LHCN-M2 (cell line): Measurements from ENCODE around the gene SYCP3. TPM values are rescaled to one million over a fixed set of nuclear protein-coding genes. Genes with fewer than 3 reads are reported as not detected.
A peak's percentile ranks its signal among the peaks of the same experiment; 100 is the strongest.

ENCODE experiments used
- DNase-seq: peaks from one replicate; pipeline ENCODE4 v3.0.0-alpha.2; 2012; ENCODE audit warnings: low read depth
- polyA plus RNA-seq: library from polyadenylated mRNA; unstranded; fragments of >200 nt; gene quantifications from one replicate; pipeline ENCODE4 v1.2.1, GENCODE V29; 2012; ENCODE audit warnings: missing spikeins
- total RNA-seq: library from RNA; depleted of rRNA; stranded (reverse); fragments of >200 nt; gene quantifications from 2 replicates; pipeline ENCODE4 v1.2.3, GENCODE V29; 2014; rRNA removed

SYCP3 gene
- 0.34 TPM in 1 of 2 replicates, not detected in the other for total RNA-seq
- 0.05 TPM for polyA plus RNA-seq

DNA sequence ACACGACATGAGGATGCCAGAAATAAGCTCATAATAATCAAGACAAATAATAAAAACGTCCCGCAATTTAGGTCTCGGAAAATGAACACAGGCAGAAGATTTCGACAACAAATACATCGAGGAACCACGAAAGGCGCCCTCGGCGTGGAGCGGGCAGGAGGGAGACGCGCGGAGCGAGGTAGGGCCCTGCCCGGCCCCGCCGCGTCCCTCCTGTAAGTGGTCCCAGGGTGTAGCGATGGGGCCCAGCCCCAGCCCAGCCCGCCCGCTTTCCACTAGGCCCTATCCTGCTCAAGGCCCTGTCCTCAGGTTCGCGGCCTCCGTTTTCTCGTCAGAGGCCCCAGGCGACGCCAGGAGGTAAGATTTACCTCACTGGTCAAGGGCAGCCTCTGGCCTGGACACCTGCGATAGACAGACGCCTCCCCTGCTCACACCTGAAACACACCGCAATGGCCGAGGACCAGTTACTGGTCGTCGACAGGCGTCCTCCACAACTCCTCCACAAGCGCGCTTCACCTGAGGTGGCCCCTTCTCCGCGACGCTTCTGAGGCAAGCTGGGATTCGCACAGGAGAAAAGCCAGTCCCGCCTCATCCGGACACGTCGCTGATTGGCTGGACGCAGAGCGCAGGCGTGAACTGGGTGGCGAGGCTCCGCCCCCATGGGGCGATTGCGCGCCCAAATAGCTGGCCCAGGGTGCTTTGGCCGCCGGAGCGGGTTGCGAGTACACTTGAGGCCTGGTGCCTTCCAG lies at the start of gene SYCP3:
Gene SYCP3, minus strand, starts transcription at position 543 of the 746 bp plus-strand sequence. CDS start 1,527 bp downstream, outside the sequence.
- no peak for DNase-seq

DNA sequence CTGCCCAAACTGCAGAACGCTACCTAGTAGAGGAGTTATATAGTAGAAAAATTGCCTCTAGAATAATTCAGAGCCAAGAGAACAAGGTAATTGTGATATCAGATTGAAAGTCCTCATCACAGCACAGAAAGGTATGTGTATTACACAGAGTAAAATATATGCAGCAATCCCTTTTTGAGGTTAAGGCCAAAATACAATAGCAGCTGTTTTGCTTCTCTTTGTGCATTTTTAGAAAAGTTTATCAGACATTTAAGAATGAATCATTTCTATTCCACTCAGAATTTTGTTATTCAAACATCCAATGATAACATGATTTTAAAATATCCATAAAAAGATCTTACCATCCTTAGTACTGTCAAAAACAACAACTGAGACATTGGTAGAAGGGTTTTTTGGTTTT lies 46.4 kb upstream of the SYCP3 start:
- DNase-seq: no peak

DNA sequence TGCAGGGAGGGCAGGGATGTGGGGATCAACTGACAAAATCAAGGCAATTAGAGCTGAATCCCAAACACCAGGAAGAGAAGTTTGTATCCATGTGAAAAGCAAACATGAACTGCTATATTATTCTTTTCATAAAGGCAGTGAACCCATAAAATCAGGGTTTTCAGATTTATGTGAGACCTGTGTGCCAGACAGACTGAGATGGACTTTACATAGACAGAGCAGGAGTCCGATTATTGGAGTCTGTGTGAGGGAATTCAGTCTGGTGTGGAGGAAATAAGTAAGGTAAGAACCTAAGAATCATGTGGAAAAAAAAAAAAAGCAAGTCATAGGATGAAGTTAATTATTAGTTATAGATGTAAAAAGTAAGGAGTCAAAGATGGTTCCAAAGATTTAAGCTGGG lies 45.1 kb upstream of the SYCP3 start:
- no peak for DNase-seq

DNA sequence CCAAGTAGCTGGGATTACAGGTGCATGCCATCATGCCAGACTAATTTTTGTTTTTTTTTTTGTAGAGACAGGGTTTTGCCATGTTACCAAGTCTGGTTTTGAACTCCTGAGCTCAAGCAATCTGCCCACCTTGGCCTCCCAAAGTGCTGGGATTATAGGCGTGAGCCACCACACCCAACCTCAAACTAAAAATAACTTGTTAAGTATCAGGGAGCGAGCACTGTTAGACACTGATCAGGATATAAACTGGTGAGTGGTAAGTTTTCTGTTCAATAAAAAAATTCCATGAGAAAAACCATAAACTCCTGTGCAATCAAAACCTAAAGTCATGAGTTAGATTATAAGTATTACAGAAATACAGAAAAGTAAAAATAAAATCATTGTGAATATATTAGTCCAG lies 44.6 kb upstream of the SYCP3 start:
- no peak for DNase-seq

DNA sequence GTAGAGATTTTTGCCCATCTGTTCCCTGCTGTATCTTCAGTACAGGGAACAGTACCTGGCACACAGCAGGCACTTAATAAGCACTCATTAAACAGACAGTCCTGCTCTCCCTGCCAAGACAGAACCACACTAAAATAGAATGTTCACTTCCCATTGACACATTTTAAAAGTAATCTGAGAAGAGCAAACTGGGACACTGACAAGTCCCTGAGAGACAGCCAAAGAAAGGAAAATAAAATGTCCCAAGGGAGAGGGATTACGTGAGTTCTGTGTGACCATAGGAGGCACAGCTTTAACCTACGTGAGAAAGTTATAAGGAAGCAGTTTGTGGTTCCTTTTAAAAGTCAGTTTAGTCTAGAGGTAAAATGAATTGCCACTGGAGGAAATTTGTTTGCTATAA lies 43.9 kb upstream of the SYCP3 start:
- DNase-seq: no peak

DNA sequence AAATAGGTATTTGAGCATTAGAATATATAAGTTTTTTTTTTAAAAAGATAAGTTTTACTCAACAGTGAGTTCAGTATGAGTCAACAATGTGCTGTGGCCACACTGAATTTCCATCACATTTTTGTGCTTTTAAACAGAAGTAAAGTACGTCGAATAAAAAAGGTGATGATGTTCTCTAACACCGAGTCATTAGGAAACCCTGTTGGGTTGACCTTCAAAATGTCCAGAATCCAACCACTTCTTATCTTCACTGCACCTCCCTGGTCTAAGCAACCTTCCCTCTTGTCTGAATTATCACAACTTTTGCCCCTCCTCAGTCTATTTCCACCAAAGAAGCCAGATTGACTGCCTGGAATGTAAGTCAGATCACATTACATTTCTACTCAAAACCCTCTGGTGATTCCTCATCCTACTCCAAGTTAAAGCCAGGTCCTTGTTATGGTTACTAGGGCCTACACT lies 43.0 kb upstream of the SYCP3 start:
- peak; percentile 36 for DNase-seq

DNA sequence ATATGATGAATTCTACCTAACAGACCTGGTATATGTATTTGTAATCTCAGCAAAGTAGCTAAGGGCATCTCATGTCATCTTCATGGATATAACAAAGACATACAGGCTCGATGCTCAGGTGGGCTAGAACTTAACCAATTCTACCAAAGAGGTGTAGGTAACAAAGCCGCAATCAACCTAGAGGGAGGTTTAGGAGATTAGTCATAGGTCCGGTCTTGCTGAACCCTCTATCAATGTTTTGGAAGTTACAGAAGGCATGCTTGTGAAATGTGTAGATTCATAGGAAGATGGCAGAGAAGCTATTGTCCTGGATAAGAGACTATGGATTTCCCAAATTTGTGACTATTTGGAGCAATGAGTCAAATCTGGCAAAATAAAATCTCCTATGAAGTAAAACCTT lies 42.6 kb upstream of the SYCP3 start:
- DNase-seq: no peak

DNA sequence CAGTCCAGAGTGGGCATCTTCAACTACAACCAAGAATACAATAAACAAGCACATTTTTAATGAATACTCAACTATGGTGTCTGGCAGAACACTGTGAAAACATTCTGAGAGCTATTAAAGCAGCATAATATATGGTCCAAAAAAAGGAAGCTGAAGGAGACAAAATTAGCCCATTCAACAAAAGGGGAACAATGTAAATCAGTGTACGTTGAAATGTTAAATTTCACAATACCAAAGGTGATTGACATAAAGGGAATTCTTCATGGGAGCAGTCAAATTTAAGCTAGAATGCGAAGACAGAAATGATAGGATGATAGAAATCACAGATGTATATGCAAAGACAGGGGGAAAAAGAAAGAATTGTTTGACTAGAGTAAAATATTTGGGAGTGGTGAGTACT lies 41.3 kb upstream of the SYCP3 start:
- DNase-seq: no peak

DNA sequence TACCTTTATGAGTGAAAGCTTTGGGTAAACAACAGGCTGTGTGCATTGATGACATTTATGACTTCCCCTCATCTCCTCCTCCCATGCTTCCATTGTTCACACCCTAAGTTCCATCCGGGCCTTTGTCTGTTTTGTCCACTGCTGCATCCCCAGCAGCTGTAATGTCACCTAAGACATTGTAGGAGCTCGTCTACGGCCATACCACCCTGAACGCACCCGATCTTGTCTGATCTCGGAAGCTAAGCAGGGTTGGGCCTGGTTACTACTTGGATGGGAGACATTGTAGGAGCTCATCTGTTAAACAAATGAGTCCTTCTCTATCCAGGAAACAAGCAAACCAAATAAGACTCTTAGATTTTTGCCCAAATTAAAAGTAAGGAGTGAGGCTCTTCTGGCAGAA lies 40.4 kb upstream of the SYCP3 start:
- DNase-seq: no peak

DNA sequence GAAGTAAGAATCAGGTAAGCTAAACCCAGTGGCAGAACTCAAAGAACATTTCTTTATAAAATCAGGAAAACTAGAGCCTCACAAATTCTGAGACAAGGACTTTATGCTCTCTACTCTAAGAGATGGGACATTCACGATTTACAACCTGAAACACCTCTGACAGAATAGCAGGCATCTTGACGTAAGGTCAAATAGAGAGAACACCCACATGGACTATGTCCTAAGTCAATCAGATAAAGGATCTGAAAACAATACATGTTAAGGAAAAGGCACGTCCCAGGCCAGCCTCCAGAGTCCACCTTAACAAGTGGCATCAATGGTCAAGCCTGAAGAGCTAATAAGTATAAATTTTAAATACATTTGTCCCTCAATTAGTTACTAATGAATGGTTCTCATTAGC lies 39.9 kb upstream of the SYCP3 start:
- no peak for DNase-seq

DNA sequence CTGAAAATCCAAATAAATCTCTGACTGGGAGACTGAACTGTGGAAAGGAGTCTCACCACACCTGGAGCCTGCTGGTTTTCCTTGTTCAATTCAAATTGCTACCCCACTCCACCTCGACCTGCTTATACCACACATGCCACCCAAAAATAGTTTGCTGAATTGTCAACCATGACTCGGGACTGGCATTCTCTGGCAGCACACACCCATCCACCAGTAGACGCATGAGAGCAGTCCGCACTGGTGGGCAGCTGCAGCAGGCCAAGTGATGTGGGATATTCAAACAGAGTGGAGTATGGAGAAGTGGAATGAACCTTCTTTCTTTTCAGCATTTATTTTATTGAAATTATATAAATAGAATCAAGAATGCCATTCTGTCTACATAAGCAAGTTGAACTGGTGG lies 38.7 kb upstream of the SYCP3 start:
- DNase-seq: no peak

DNA sequence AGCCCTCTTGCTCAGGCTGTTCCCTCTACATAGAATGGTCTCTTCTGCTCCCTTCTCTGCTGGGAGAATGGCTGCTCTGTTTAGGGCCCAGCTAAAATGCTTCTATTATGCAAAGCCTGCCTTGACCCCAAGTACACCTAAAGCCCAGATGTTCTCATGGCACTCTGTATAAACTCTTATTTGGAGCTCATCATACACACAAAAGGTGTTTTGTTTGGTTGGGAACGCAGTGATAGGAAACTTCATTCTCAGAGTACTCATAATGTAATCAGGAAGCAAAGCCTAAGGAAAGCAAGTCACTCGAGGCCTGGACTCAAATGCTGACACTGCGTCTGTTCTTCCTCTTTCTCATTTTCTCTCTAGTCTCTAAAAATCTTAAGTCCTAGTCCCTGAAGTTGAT lies 38.2 kb upstream of the SYCP3 start:
- DNase-seq: no peak

DNA sequence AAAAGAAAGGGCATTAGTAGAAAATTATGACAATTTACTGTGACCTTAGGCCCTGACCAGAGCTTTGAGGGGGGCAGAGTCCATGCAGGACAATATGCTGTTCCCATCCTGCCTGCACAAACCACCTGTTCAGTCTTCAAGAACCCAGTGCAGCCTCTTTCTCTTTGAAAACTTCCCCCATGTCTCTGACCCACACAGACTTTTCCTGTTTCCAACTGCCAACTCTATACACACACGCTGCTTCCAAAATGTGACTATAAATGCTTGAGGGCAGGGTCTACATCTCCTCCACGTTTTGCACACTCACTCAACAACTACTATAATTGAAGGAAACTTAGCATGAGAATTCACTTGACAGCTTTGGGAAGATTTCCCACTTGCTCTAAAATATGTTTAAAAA lies 36.6 kb upstream of the SYCP3 start:
- DNase-seq: no peak

DNA sequence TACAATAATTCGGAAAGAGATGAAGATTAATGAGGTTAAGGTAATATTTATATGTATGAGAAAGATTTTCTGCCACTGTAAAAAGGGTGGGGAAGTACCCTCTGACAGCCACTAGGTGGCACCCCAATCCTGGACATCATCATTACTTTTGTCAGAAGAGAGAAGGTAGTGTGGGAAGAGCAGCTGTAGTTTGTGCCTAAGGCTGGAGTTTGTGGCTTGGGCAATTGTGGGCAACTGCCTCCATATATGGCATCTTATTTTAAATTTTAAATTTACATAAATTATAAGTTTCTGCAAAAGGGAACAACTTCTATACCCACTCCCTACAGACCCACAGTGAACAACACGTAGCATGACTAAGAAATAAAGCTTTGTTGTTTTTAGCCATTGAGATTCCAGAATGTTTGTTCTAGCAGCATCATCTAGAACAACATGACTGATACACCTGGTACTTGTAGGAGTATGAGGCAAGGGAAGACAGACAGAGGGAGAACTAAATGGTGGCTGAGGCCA lies 34.4 kb upstream of the SYCP3 start:
- DNase-seq: peak; percentile 66

DNA sequence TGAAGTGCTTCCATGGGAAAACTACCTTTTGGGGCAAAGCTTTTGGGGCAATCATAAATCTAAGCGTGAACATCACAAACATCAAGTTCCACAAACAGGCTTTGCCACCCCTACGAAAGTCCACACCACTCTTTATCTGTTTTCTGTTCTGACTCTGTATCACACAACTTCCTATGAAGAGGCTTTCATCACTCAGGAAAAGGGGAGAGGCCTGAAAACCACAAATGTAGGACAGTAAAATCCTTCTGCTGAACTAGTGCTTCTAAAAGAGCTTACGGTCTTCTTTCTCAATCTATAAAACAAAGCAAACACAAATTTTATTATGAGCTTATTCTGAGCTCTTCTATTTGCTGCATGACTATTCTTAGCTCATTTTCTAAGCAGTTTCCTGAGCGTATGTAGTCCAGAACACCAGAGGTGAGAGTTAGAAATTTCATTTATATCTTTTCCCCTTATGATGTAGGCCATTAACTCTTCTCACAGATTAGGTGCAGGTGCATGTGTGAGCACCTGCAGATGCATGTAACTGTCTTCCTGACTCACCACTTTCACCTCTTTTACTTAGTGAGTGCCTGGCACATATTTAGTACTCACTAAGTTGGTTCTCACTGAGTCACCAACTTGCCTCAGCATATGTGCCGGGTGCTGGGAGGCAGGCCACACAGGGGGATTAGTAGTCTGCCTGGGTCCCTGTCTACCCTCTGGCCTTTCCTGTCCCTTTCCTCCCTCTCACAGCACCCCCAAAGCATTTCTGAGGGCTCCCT lies 32.9 kb upstream of the SYCP3 start:
- no peak for DNase-seq

DNA sequence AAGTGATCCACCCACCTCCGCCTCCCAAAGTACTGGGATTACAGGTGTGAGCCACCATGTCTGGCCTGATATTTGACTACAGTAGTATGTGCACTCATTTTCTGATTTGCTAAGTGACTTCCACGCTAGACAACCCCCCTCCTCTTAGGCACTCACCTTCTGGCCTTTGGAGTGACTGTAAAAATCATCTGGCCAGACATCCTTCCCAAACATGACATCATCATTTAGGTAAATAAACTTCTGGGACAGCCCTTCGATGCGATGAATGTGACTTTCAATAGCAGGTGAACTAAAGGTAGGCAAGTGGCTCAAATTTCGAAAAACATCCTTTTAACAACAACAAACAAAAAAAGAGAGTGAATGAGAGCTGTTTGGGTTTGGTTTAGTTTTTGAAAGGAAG lies 30.6 kb upstream of the SYCP3 start:
- DNase-seq: no peak

DNA sequence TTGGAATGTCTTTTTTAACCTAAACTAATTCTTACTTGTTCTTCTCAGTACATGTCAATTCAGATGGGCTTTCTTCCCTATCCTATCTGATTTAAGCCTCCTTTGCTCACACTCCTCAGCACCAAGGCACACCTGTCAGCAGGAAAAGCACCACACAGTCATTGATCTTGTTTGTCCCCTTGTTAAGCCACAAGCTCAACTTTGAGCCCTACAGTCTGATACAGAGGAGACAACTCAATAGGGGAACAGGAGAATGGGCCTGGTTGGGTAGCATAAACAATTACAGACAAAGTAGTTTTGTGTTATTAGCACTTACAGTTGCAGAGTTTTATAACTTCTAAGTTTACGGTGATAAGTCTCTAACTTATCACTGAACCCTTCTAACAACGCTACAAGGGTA lies 29.5 kb upstream of the SYCP3 start:
- no peak for DNase-seq

DNA sequence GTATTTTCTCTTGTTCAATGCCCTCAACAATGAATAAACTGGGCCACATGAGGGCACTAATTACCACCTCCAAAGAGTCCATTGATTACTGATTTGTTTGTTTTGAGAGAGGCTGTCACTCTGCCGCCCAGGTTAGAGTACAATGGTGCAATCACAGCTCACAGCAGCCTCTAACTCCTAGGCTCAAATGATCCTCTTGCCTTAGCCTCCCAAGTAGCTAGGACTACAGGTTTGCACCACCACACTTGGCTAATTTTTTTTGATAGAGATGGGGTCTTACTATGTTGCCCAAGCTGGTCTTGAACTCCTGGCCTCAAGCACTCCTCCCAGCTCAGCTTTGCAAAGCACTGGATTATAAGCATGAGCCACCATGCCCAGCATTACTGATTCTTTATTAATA lies 28.3 kb upstream of the SYCP3 start:
- DNase-seq: no peak

DNA sequence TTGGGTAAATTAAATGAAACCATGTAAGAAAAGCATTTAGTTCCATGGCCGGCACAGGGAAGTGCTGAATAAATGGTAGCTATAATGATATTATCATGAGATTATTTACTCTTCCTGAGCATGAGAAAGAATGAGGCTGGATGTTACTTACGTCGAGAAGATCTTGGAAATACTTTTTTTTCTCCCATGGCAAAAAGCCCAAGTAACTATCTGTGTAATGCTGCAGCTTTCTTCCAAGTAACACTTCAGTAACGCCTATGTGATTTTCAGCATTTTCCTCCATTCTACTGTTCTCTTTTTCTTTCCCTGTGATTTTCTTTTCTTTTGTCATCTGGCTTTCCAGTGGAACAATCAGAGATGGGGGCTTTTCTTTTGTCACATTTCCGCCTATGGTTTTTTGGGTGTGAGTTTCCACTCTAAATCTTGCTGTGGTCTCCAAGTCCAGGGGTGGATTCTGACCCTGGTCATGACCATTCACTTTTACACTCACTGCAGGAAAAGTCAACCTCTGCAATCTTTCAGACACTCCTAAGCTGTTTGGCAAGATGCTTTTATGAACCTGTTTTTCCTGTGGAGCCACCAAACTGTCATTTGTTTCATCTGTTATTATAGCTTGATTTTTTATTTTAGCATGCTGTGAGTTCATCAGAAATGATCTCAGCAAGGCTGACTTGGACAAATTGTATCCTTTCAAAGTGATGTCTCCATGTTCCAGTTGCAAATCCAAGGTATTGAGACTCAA lies 25.0 kb upstream of the SYCP3 start:
- no peak for DNase-seq

DNA sequence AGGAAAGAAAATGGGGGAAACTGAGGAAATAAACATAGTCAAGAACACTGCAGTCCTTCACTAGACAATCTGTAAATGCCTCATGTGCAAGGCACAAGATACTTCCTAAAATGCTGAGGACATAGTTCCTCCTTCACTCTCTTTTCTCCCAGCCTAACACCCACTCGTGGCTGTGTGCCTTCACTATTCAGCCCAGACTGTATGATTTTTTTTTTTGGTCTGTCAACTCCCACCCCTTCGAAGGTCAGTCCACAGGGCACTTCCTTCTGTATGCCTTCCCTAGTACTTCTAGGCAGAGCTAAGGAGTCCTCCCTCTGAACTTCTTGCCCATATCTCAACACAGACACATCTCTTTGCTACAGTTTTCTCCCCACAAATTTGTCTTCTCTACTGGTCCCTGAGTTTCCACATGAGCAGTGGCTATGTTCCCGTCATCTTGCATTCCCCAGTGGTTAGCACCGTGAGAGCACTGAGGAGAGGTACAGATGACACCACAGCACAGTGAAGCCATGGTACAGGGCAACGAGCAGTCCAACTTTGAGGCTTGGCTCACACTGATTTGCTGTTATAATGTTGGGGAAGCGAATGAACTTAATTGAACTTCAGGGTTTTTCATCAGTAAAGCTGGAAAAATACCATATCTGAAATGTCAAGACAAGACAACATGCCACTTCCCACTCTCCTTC lies 24.1 kb upstream of the SYCP3 start:
- DNase-seq: no peak

DNA sequence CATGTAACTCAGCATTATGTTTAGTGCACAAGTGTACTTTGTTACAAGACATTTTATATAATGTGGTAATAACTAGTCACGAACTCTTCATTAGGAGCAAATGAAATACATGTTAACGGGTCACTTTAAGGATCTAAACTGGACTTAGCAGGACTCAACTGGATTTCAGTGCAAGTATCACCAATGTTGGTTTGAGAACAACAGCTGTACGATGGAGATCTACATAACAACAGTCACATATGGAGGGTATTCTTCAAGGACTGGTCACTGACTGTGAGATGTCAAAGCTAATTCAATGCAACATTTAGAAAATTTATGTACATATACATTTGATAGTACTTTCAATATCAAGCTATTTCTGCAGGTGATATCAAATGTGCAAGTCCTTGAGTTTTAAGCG lies 22.5 kb upstream of the SYCP3 start:
- DNase-seq: no peak

DNA sequence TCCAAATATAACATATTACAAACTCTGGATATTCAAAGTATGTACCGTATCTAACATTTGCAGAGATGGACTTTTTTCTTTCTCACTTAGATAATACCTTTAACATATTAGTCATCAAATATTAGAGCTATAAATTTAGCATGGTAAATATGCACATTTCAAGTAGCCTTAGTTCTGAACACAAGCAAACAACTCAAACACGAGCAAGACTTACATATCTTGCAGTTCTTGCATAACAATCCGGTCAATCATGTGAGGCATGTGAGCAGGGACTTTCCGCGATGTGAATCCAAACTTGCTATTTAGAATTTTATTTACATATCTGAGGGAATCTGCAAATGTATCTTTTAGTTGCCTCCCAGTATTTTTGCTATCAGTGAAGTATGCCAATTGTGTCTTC lies 22.1 kb upstream of the SYCP3 start:
- no peak for DNase-seq
